HFF-Myc (cell line): ENCODE data around the gene EPC1.
"Not testable (repeated sequence)": the region's sequence is repeated elsewhere in the genome, so short reads cannot be mapped to it uniquely, and the experiment has no call there.

Source experiments
- DNase-seq: peaks from one replicate; pipeline ENCODE4 v3.0.0-alpha.2; 2011; ENCODE audit warnings: low read depth; ENCODE audit errors: extremely low read depth
- H3K4me3 ChIP-seq: replicated peaks from 2 replicates; pipeline ENCODE4 v1.5.1; 2011; ENCODE audit warnings: low read depth, mild to moderate bottlenecking, control low read depth, low read length
- CTCF ChIP-seq: IDR thresholded peaks from 2 replicates; pipeline ENCODE4 v1.5.1; 2012; ENCODE audit warnings: mild to moderate bottlenecking, low read depth, low read length, control low read depth; ENCODE audit errors: missing control alignments

The EPC1 gene

GRCh38 chr10:32346551-32347362, at the start of gene EPC1:
Gene EPC1 (minus strand): TSS chr10:32347158. CDS start chr10:32346915, 243 bp downstream.
- peak within 1 kb of the TSS; percentile 88 for H3K4me3 ChIP-seq
- TF ChIP-seq CTCF, result no peak
- DNase-seq, result peak; percentile 63

- DNase-seq, result no peak
- TF ChIP-seq CTCF, result no peak
- H3K4me3 ChIP-seq, result no peak overlapping the region
Observed at GRCh38 chr10:32393911-32394310, 47.0 kb upstream of the EPC1 start.

GRCh38 chr10:32392284-32392683, 45.3 kb upstream of the EPC1 start:
- DNase-seq, H3K4me3 ChIP-seq: not testable (repeated sequence)

GRCh38 chr10:32390193-32390592, 43.2 kb upstream of the EPC1 start:
- H3K4me3 ChIP-seq, result no peak overlapping the region
- no peak for TF ChIP-seq CTCF
- no peak for DNase-seq

- H3K4me3 ChIP-seq, result no peak overlapping the region
- no peak for DNase-seq
- no peak for TF ChIP-seq CTCF
Observed at GRCh38 chr10:32388258-32389027, 41.5 kb upstream of the EPC1 start.

- TF ChIP-seq CTCF, result no peak
- peak; percentile 36 for DNase-seq
Observed at GRCh38 chr10:32386623-32387260, 39.8 kb upstream of the EPC1 start.

GRCh38 chr10:32384171-32384570, 37.2 kb upstream of the EPC1 start:
- H3K4me3 ChIP-seq, result no peak overlapping the region
- no peak for DNase-seq
- no peak for TF ChIP-seq CTCF

More at GRCh38 chr10:32386623-32387260, 39.8 kb upstream of the EPC1 start:
- no peak overlapping the region for H3K4me3 ChIP-seq
